BLaER1 treated with 17β-estradiol and CSF1 and Interleukin-3, amounts not matched to agents 10 nM and 100 nM (cell line): ENCODE results near the gene RHOF.

Experiments
- H3K27ac ChIP-seq, 11 experiments: shearing (Covaris generic); formaldehyde crosslinking; 2 replicates each; pipeline ENCODE4 v1.8.1; 2022
- H3K27me3 ChIP-seq, 11 experiments: shearing (Covaris generic); formaldehyde crosslinking; 2 replicates each; pipeline ENCODE4 v1.8.1; 2022
- H3K36me3 ChIP-seq, 11 experiments: shearing (Covaris generic); formaldehyde crosslinking; 2 replicates each; pipeline ENCODE4 v1.8.1; 2022
- H3K4me1 ChIP-seq, 10 experiments: shearing (Covaris generic); formaldehyde crosslinking; 2 replicates each; pipeline ENCODE4 v1.8.1; 2022
- H3K4me2 ChIP-seq, 11 experiments: shearing (Covaris generic); formaldehyde crosslinking; 2 replicates each; pipeline ENCODE4 v1.8.1; 2022
- H3K4me3 ChIP-seq, 10 experiments: shearing (Covaris generic); formaldehyde crosslinking; 2 replicates each; pipeline ENCODE4 v1.8.1; 2022
- H3K9ac ChIP-seq, 11 experiments: shearing (Covaris generic); formaldehyde crosslinking; 2 replicates each; pipeline ENCODE4 v1.8.1; 2022
- H3K9me3 ChIP-seq, 11 experiments: shearing (Covaris generic); formaldehyde crosslinking; replicated peaks in 1 of 11; 2 replicates each; pipeline ENCODE4 v1.8.1; 2022
- H4K20me1 ChIP-seq, 11 experiments: shearing (Covaris generic); formaldehyde crosslinking; 2 replicates each; pipeline ENCODE4 v1.8.1; 2022
- Cebpa-rat ChIP-seq, 11 experiments: shearing (Covaris generic); IDR thresholded peaks; 2 replicates each; pipeline ENCODE4 v1.8.1; 2022

RHOF gene

DNA sequence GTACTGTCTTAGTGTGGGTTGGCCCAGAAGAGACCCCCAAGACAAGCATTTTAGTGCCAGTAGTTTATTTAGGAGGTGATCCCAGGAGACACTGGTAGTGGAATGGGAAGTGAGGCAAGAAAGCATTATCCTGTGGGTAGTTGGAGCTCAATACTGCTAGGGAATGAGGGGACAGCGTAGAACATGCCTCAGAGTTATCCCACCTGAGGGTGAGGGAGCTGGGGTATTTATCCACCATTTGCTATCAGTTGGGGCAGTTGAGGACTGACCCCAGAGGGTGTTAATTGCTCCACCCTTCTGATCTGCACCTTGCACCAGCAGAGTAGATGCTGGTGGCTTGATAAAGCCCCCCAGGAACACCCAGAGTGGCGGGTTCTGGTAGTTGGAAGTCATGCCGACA is 37.9 kb downstream of the RHOF start:
- H3K9me3 ChIP-seq: no peaks in the 10 kb centered on the region
- H3K4me3 ChIP-seq: no peak overlapping the region
- no peak for TF ChIP-seq Cebpa-rat (IDR thresholded peaks at IDR 0.05)
- H3K4me1 ChIP-seq: peaks cover 12 to 29% (median 25%) of the 10 kb centered on the region in 10 experiments
- peak overlapping the region in 3 of 11 experiments; percentile 5 to 55 (median 11); a peak in 2 of 22 replicates for H3K27ac ChIP-seq
- H3K9ac ChIP-seq: 0 out of 22 replicates have a peak overlapping the region, but pooled peaks of 1 of the 11 experiments have one; percentile 34
- H3K4me2 ChIP-seq: peak overlapping the region in 9 of 11 experiments; percentile 28 to 83 (median 58); a peak in 16 of 22 replicates
- H3K36me3 ChIP-seq: peaks cover 0 to 43% (median 15%) of the 10 kb centered on the region in 11 experiments; a peak in 14 of 22 replicates
- H4K20me1 ChIP-seq: no peaks in the 10 kb centered on the region; a peak in 1 of 22 replicates
- no peaks in the 10 kb centered on the region for H3K27me3 ChIP-seq

DNA sequence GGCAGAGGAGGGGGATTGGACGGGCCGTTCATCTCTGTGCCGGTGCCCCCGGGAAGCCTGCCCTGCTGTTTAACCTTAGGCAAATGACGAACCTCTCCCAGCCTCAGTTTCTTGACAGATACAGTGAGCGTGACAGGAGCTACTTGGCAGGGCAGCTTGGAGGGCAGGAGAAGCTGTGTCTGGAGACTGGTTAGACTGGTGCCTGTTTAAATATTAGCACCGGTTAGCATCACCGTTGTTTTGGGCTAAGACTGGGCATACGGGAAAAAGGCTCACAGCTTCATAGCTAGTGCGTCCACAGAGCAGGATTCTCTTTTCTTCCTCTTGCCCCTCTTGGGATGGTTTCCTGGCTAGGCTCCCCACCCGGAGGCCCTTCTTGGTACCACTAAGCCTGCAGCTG is 38.7 kb downstream of the RHOF start:
- no peak for TF ChIP-seq Cebpa-rat (IDR thresholded peaks at IDR 0.05)
- Histone ChIP-seq H3K4me1 (peaks cover 12 to 29% (median 25%) of the 10 kb centered on the region in 10 experiments), H3K4me3 (no peak overlapping the region), H3K4me2 (peak overlapping the region in 8 of 11 experiments; percentile 51 to 83 (median 64); a peak in 5 of 22 replicates), H3K36me3 (peaks cover 0 to 51% (median 21%) of the 10 kb centered on the region in 11 experiments; a peak in 16 of 22 replicates), H3K9me3 (no peaks in the 10 kb centered on the region), H3K27ac (peak overlapping the region in 3 of 11 experiments; percentile 5 to 55 (median 11); a peak in 3 of 22 replicates), H4K20me1 (no peaks in the 10 kb centered on the region; a peak in 1 of 22 replicates), H3K27me3 (no peaks in the 10 kb centered on the region), H3K9ac (no peak overlapping the region)

DNA sequence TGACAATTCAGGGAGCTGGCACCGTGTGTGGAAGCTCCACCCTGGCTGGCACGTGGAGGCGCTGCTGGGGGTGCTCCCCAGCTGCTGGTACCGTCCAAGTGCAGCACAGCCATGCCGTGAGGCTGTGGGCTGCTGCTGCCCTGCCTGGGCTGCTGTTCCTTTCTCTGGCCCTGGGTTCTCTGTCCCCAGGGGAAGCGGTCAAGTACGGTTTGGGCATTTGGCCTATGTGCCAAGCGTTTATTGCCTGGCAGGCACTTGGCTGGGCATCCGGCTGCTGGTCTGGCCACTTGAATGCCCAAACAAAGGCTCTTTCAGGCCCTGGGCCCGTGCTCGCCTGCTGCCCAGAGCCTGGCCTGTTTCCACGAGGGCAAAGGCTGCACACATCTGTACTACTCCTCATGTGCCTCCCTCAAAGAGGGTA is 39.6 kb downstream of the RHOF start:
- Histone ChIP-seq H3K27me3 (no peaks in the 10 kb centered on the region), H3K9ac (0 out of 22 replicates have a peak overlapping the region, but pooled peaks of 1 of the 11 experiments have one; percentile 14), H3K27ac (0 out of 22 replicates have a peak overlapping the region, but pooled peaks of 1 of the 11 experiments have one; percentile 2), H3K4me2 (no peak overlapping the region), H4K20me1 (peaks cover 0 to under 1% (median 0%) of the 10 kb centered on the region in 11 experiments; a peak in 1 of 22 replicates), H3K4me3 (no peak overlapping the region), H3K36me3 (peaks cover 0 to 56% (median 22%) of the 10 kb centered on the region in 11 experiments; a peak in 17 of 22 replicates), H3K4me1 (peaks cover 12 to 33% (median 30%) of the 10 kb centered on the region in 10 experiments), H3K9me3 (no peaks in the 10 kb centered on the region)
- no peak for TF ChIP-seq Cebpa-rat (IDR thresholded peaks at IDR 0.05)

DNA sequence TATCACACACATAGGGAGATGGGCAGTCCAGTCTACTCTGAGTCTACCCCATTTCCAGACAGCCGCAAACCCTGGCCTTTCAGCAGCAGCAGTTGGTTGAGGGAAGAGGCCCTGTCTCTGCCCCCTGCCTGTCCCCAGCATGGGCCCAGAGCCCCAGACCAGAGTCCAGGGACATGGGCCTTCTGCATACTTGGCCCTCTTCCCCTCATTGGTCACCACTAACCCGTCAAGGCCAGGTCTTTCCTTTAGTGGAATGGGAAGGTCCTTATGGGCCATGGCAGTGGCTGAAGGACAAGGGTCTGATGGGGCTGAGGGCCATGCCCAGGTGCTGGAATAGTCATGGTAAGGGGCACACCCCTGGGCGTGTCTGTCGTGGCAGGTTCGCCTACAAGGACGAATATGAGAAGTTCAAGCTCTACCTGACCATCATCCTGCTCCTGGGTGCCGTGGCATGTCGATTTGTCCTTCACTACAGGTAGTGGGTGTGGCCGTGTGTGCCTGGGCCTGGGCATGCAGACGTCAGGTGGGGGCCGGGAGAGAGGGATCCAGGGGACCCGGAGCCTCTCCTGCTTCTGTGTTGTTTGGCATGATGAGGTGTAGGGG is 41.6 kb downstream of the RHOF start:
- H3K9me3 ChIP-seq: no peaks in the 10 kb centered on the region
- peaks cover 0 to 8% (median 0%) of the 10 kb centered on the region in 11 experiments; a peak in 4 of 22 replicates for H4K20me1 ChIP-seq
- H3K27me3 ChIP-seq: no peaks in the 10 kb centered on the region
- no peak overlapping the region for H3K27ac ChIP-seq
- no peak overlapping the region for H3K4me2 ChIP-seq
- H3K4me3 ChIP-seq: no peak overlapping the region
- peaks cover 9 to 38% (median 31%) of the 10 kb centered on the region in 10 experiments for H3K4me1 ChIP-seq
- TF ChIP-seq Cebpa-rat (IDR thresholded peaks at IDR 0.05): no peak
- no peak overlapping the region for H3K9ac ChIP-seq
- H3K36me3 ChIP-seq: peaks cover 0 to 50% (median 27%) of the 10 kb centered on the region in 11 experiments; a peak in 17 of 22 replicates

DNA sequence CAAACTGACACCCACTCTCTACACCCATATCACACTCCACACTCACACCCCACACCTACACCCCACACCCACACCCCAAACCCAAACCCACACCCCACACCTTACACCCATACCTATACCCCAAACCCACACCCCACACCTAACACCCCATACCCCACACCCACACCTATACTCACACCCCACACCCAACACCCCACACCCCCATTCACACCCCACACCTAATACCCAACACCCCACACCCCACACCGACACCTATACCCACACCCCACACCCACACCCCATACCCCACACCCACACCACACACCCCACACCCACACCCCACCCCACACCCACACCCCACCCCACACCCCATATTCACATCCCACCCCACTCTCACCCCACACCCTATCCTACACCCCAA is 42.5 kb downstream of the RHOF start:
- no peak overlapping the region for H3K9ac ChIP-seq
- H3K9me3 ChIP-seq: no peaks in the 10 kb centered on the region
- TF ChIP-seq Cebpa-rat (IDR thresholded peaks at IDR 0.05): no peak
- H3K4me3 ChIP-seq: no peak overlapping the region
- H3K4me2 ChIP-seq: no peak overlapping the region
- no peaks in the 10 kb centered on the region for H3K27me3 ChIP-seq
- peaks cover under 1 to 29% (median 23%) of the 10 kb centered on the region in 10 experiments; a peak in 19 of 20 replicates for H3K4me1 ChIP-seq
- H4K20me1 ChIP-seq: peaks cover 0 to 8% (median 0%) of the 10 kb centered on the region in 11 experiments; a peak in 4 of 22 replicates
- H3K36me3 ChIP-seq: peaks cover 0 to 50% (median 27%) of the 10 kb centered on the region in 11 experiments; a peak in 17 of 22 replicates
- no peak overlapping the region for H3K27ac ChIP-seq

DNA sequence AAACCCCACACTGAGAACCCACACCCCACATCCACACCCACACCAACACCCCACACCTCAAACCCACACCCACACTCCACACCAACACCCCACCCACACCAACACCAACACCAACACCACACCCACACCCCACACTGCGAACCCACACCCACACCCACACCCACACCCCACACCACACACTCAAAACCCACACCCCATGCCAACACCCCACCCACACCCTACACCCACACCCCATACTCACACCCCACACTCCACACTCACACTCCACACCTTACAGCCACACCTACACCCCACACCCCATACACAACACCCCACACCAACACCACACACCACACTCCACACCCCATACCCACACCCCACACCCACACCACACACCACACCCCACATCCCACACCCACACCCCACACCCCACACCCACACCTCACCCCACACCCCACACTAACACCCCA is 43.0 kb downstream of the RHOF start:
- Histone ChIP-seq H3K36me3 (peaks cover 0 to 50% (median 27%) of the 10 kb centered on the region in 11 experiments; a peak in 17 of 22 replicates), H3K9me3 (no peaks in the 10 kb centered on the region), H3K4me3 (no peak overlapping the region), H4K20me1 (peaks cover 0 to 8% (median 0%) of the 10 kb centered on the region in 11 experiments; a peak in 4 of 22 replicates), H3K27me3 (no peaks in the 10 kb centered on the region), H3K27ac (no peak overlapping the region), H3K4me1 (peaks cover 0 to 24% (median 18%) of the 10 kb centered on the region in 10 experiments; a peak in 19 of 20 replicates), H3K9ac (no peak overlapping the region), H3K4me2 (no peak overlapping the region)
- TF ChIP-seq Cebpa-rat (IDR thresholded peaks at IDR 0.05): no peak

DNA sequence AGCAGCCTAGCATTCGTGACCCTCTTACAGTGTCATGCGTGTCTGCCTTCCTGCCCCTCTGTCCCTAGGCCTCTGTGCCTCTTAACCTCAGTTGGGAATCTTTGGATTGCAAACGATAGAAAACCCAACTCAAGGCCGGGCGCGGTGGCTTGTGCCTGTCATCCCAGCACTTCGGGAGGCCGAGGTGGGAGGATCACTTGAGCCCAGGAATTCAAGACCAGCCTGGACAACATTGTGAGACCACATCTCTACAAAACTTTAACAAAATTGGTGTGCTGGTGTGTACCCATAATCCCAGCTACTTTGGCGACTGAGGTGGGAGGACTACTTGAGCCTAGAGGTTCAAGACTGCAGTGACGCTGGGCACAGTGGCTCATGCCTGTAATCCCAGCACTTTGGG is 44.2 kb downstream of the RHOF start:
- Histone ChIP-seq H3K4me2 (peak overlapping the region in 1 of 11 experiments; percentile 58; a peak in 1 of 22 replicates), H3K9ac (no peak overlapping the region), H3K27ac (peak overlapping the region in 1 of 11 experiments; percentile 39; a peak in 2 of 22 replicates), H3K4me3 (no peak overlapping the region), H3K36me3 (peaks cover 0 to 54% (median 27%) of the 10 kb centered on the region in 11 experiments; a peak in 20 of 22 replicates), H4K20me1 (peaks cover 0 to 8% (median 0%) of the 10 kb centered on the region in 11 experiments; a peak in 3 of 22 replicates), H3K9me3 (no peaks in the 10 kb centered on the region), H3K27me3 (no peaks in the 10 kb centered on the region), H3K4me1 (peaks cover 0 to 18% (median 12%) of the 10 kb centered on the region in 10 experiments; a peak in 18 of 20 replicates)
- TF ChIP-seq Cebpa-rat (IDR thresholded peaks at IDR 0.05): no peak

DNA sequence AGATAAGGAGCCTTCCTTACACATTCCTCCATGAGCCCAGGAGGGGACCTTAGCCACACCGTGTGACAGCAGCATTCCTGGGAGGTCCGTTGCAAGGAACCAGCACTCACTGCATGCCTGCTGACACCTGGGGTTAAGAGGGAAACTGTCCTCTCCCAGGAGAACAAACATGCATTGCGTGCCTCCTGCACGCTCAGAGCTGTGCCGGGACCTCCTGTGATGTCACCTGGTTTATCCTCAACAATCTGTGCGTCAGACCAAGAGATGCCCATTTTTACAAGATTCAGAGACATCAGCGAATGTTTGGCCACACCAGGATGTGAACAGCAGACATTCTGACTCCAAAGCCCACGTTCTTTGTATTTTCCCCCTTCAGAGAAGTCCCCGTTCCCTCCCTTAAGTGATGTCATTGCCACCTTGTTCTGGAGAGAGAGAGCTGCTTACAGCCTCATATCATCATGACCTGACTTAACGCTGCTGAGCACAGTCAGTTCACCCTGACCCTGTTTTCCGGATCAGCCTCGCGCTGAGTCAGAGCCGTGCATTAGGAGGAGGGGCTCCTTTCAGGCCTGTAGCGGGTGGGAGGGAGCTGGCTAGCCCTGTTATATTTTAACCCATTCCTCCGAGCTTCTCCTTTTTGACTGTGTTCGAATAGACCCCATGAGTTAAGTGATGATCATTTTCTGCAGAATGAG is 44.8 kb downstream of the RHOF start:
- Histone ChIP-seq H4K20me1 (peaks cover 0 to 8% (median 0%) of the 10 kb centered on the region in 11 experiments; a peak in 3 of 22 replicates), H3K9me3 (no peaks in the 10 kb centered on the region), H3K4me1 (peaks cover 0 to 18% (median 12%) of the 10 kb centered on the region in 10 experiments; a peak in 18 of 20 replicates), H3K27me3 (no peaks in the 10 kb centered on the region), H3K4me2 (peak overlapping the region in 9 of 11 experiments; percentile 11 to 58 (median 32); a peak in 16 of 22 replicates), H3K4me3 (no peak overlapping the region), H3K36me3 (peaks cover 0 to 53% (median 32%) of the 10 kb centered on the region in 11 experiments; a peak in 21 of 22 replicates), H3K9ac (peak overlapping the region in 6 of 11 experiments; percentile 2 to 34 (median 18); a peak in 3 of 22 replicates), H3K27ac (peak overlapping the region in 6 of 11 experiments; percentile 30 to 61 (median 44); a peak in 13 of 22 replicates)
- no peak for TF ChIP-seq Cebpa-rat (IDR thresholded peaks at IDR 0.05)
